B cell (primary cell): Measurements from ENCODE around the gene ELFN2. TPM values are rescaled to one million over a fixed set of nuclear protein-coding genes. Genes with fewer than 3 reads are reported as not detected.

Source experiments
- ATAC-seq: fragments of 200-7000 bp; cut with Tn5 transposase; one replicate; pipeline ENCODE4 v1.10.0; 2021; ENCODE audit warnings: low read depth, mild to moderate bottlenecking, moderate number of reproducible peaks, moderate library complexity
- CTCF ChIA-PET: fragments of 350-600 bp; sonication (Branson Sonifier 250); formaldehyde crosslinking; loops from one replicate; lab custom pipeline; 2021; ENCODE audit warnings: antibody characterized with exemption, inconsistent platforms; lab: Charles Lee
- POLR2A ChIA-PET: fragments of 350-600 bp; sonication (Branson Sonifier 250); formaldehyde crosslinking; loops from one replicate; lab custom pipeline; 2021; ENCODE audit warnings: antibody characterized with exemption; lab: Charles Lee
- DNase-seq: peaks from one replicate; pipeline ENCODE4 v3.0.0; 2013
- H2AFZ ChIP-seq: 2 replicates; pipeline ENCODE4 v1.6.1; 2012; ENCODE audit warnings: mild to moderate bottlenecking, low read depth, low read length; ENCODE audit not compliant: insufficient read depth, poor library complexity, severe bottlenecking
- H3K27ac ChIP-seq, 2 donors: 1 replicate in 1 of 2; 2 replicates in 1 of 2; pipeline ENCODE4 v1.5.1; 2012 to 2013; ENCODE audit warnings: low read length in 2 of 2, mild to moderate bottlenecking in 2 of 2, moderate library complexity in 1 of 2
- H3K27me3 ChIP-seq, 4 experiments: fragments of 200-600 bp in 1 of 4; sonication (generic) in 1 of 4; replicated peaks in 1 of 4; 1 replicate in 2 of 4; 2 replicates in 2 of 4; pipeline versions ENCODE4 v1.6.1 to v1.7.0; 2013 to 2016; ENCODE audit warnings: low read length in 3 of 4, mild to moderate bottlenecking in 2 of 4, mixed read lengths in 1 of 4, moderate library complexity in 1 of 4; ENCODE audit not compliant: insufficient read depth in 4 of 4, control insufficient read depth in 3 of 4; ENCODE audit errors: control extremely low read depth in 1 of 4
- H3K36me3 ChIP-seq, 2 experiments: replicated peaks in 1 of 2; 1 replicate in 1 of 2; 2 replicates in 1 of 2; pipeline versions ENCODE4 v1.6.1 to v1.7.1; 2013; ENCODE audit warnings: low read length in 1 of 2; ENCODE audit not compliant: insufficient read depth in 2 of 2, control insufficient read depth in 1 of 2; ENCODE audit errors: control extremely low read depth in 1 of 2, extremely low read depth in 1 of 2
- H3K4me1 ChIP-seq, 2 donors: fragments of 200-600 bp in 1 of 2; sonication (generic) in 1 of 2; 1 replicate in 1 of 2; 2 replicates in 1 of 2; pipeline versions ENCODE4 v1.5.1 to v1.6.1; 2013 to 2017; ENCODE audit warnings: low read length in 2 of 2; ENCODE audit not compliant: control insufficient read depth in 2 of 2, insufficient read depth in 2 of 2
- H3K4me2 ChIP-seq: replicated peaks from 2 replicates; pipeline ENCODE3; 2012; ENCODE audit warnings: mild to moderate bottlenecking, low read depth, low read length; ENCODE audit not compliant: poor library complexity, severe bottlenecking
- H3K4me3 ChIP-seq, 5 experiments: fragments of 200-600 bp in 1 of 5; sonication (generic) in 1 of 5; 1 replicate in 3 of 5; 2 replicates in 2 of 5; pipeline versions ENCODE4 v1.5.1 to v1.7.0; 2011 to 2016; ENCODE audit warnings: low read length in 4 of 5, mild to moderate bottlenecking in 4 of 5, low read depth in 2 of 5, control low read depth in 1 of 5, moderate library complexity in 1 of 5; ENCODE audit not compliant: insufficient read depth in 1 of 5; ENCODE audit errors: control extremely low read depth in 1 of 5, extremely low read depth in 1 of 5
- H3K79me2 ChIP-seq: fragments of 200-600 bp; sonication (generic); one replicate; pipeline ENCODE4 v1.6.0; 2016; ENCODE audit warnings: low read length; ENCODE audit not compliant: control insufficient read depth, insufficient read depth
- H3K9ac ChIP-seq: fragments of 200-600 bp; sonication (generic); 2 replicates; pipeline ENCODE4 v1.6.1; 2017; ENCODE audit warnings: mild to moderate bottlenecking, low read length, moderate library complexity
- H3K9me3 ChIP-seq, 3 donors: one replicate each; pipeline versions ENCODE4 v1.6.1 to v1.7.1; 2013; ENCODE audit warnings: low read length in 2 of 3; ENCODE audit not compliant: control insufficient read depth in 2 of 3, insufficient read depth in 1 of 3; ENCODE audit errors: control extremely low read depth in 1 of 3
- H4K20me1 ChIP-seq: 2 replicates; pipeline ENCODE4 v1.6.0; 2012; ENCODE audit warnings: mild to moderate bottlenecking, low read length; ENCODE audit not compliant: insufficient read depth, control insufficient read depth, poor library complexity, severe bottlenecking
- H3K27ac Mint-ChIP-seq: one replicate; pipeline ENCODE4 v1.8.0; 2021; ENCODE audit warnings: mixed read lengths
- H3K27me3 Mint-ChIP-seq: one replicate; pipeline ENCODE4 v1.8.0; 2021; ENCODE audit warnings: mixed read lengths
- H3K4me1 Mint-ChIP-seq: one replicate; pipeline ENCODE4 v1.8.0; 2021; ENCODE audit warnings: mixed read lengths
- H3K4me3 Mint-ChIP-seq: one replicate; pipeline ENCODE4 v1.8.0; 2021; ENCODE audit warnings: mixed read lengths
- H3K9me3 Mint-ChIP-seq: one replicate; pipeline ENCODE4 v1.8.0; 2022; ENCODE audit warnings: mixed read lengths; ENCODE audit not compliant: insufficient read depth
- CTCF ChIP-seq: fragments of 200-600 bp; IDR thresholded peaks from one replicate; pipeline ENCODE4 v1.8.0; 2022; ENCODE audit warnings: antibody characterized with exemption, mild to moderate bottlenecking
- EZH2 ChIP-seq: IDR thresholded peaks from 2 replicates; pipeline ENCODE4 v1.6.1; 2012; ENCODE audit warnings: borderline replicate concordance, low read depth, mild to moderate bottlenecking, moderate library complexity, low read length; ENCODE audit not compliant: insufficient read depth, poor library complexity, severe bottlenecking
- WGBS: methylation state at CpG from one replicate; pipeline ENCODE4 v1.1.5; 2013; ENCODE audit warnings: missing lambda C conversion rate; ENCODE audit not compliant: insufficient coverage; 5-methylcytosine and 5-hydroxymethylcytosine counted together
- intact Hi-C: fragments of 100-400 bp; cut with micrococcal nuclease; formaldehyde crosslinking; loops from one replicate; pipeline ENCODE4 v1.10.0; 2022
- polyA plus RNA-seq: library from polyadenylated mRNA; depleted of rRNA; stranded (reverse); fragments of >200 nt; gene quantifications from 2 replicates; pipeline ENCODE4 v1.2.3, GENCODE V29; 2012
- total RNA-seq, 2 donors: library from RNA; stranded (reverse); fragments of 120-200 nt in 1 of 2; gene quantifications; 1 replicate in 1 of 2; 2 replicates in 1 of 2; pipeline versions ENCODE4 v1.2.3 to v1.2.4, GENCODE V29; 2013 to 2022

ELFN2 gene
- total and polyA plus RNA-seq, 2 donors (not counting 1 experiment from before 2014, with no cell fraction given), result 0.07 to 0.12 TPM

- no peaks in the 10 kb centered on the region for H3K79me2 ChIP-seq
- H3K36me3 ChIP-seq, result no peaks in the 10 kb centered on the region
- H3K9me3 Mint-ChIP-seq, result no peaks in the 10 kb centered on the region
- H3K9ac ChIP-seq, result no peak overlapping the region
- no peak overlapping the region for H3K4me3 ChIP-seq
- no peak overlapping the region for H3K4me3 Mint-ChIP-seq
- H4K20me1 ChIP-seq, result no peaks in the 10 kb centered on the region
- TF ChIP-seq CTCF, result no peak
- no peak for TF ChIP-seq EZH2
- H3K27me3 ChIP-seq, result peaks cover 0 to 12% (median 5%) of the 10 kb centered on the region in 4 experiments
- H3K9me3 ChIP-seq, result no peaks in the 10 kb centered on the region
- peaks cover 0 to under 1% of the 10 kb centered on the region in 2 donors for H3K4me1 ChIP-seq
- no peak overlapping the region for H3K4me2 ChIP-seq
- H2AFZ ChIP-seq, result no peak overlapping the region
- intact Hi-C loops, result no loop called here
- ChIA-PET CTCF (no interaction called here), POLR2A (no interaction called here)
- peaks cover 10% of the 10 kb centered on the region for H3K4me1 Mint-ChIP-seq
- no peak overlapping the region for H3K27ac ChIP-seq
- WGBS, result 70% methylated on average over 19 of the region's 24 CpGs
- ATAC-seq (no peak), DNase-seq (no peak)
- H3K27me3 Mint-ChIP-seq, result peaks cover 36% of the 10 kb centered on the region
- no peak overlapping the region for H3K27ac Mint-ChIP-seq
Measured at GRCh38 chr22:37340331-37341262, 86.7 kb downstream of the ELFN2 start.

- CTCF ChIA-PET, result no interaction called here
- peaks cover 38% of the 10 kb centered on the region for H3K27me3 Mint-ChIP-seq
- peaks cover 18 to 19% of the 10 kb centered on the region in 2 donors for H3K4me1 ChIP-seq
Measured at GRCh38 chr22:37338539-37339246, 88.6 kb downstream of the ELFN2 start.

More at GRCh38 chr22:37338539-37339246, 88.6 kb downstream of the ELFN2 start:
- Histone ChIP-seq H3K27ac (no peak overlapping the region), H3K79me2 (no peaks in the 10 kb centered on the region), H3K27me3 (peaks cover 0 to 30% (median 19%) of the 10 kb centered on the region in 4 experiments), H2AFZ (no peak overlapping the region), H3K36me3 (no peaks in the 10 kb centered on the region), H4K20me1 (no peaks in the 10 kb centered on the region), H3K4me2 (no peak overlapping the region), H3K9ac (no peak overlapping the region), H3K4me3 (no peak overlapping the region), H3K9me3 (peaks cover 0 to 6% (median 0%) of the 10 kb centered on the region in 3 donors)
- 91% methylated on average over 7 of the region's 10 CpGs for WGBS
- H3K4me3 Mint-ChIP-seq, result no peak overlapping the region
- intact Hi-C loops, result no loop called here
- ATAC-seq (no peak), DNase-seq (no peak)
- H3K27ac Mint-ChIP-seq, result no peak overlapping the region
- POLR2A ChIA-PET, result no interaction called here
- TF ChIP-seq CTCF, result no peak
- TF ChIP-seq EZH2, result no peak
- H3K4me1 Mint-ChIP-seq, result peaks cover 25% of the 10 kb centered on the region
- H3K9me3 Mint-ChIP-seq, result no peaks in the 10 kb centered on the region
